ENCODE measurements around the gene AMIGO3.
A peak's percentile ranks its signal among the peaks of the same experiment; 100 is the strongest.

The AMIGO3 gene

DNA sequence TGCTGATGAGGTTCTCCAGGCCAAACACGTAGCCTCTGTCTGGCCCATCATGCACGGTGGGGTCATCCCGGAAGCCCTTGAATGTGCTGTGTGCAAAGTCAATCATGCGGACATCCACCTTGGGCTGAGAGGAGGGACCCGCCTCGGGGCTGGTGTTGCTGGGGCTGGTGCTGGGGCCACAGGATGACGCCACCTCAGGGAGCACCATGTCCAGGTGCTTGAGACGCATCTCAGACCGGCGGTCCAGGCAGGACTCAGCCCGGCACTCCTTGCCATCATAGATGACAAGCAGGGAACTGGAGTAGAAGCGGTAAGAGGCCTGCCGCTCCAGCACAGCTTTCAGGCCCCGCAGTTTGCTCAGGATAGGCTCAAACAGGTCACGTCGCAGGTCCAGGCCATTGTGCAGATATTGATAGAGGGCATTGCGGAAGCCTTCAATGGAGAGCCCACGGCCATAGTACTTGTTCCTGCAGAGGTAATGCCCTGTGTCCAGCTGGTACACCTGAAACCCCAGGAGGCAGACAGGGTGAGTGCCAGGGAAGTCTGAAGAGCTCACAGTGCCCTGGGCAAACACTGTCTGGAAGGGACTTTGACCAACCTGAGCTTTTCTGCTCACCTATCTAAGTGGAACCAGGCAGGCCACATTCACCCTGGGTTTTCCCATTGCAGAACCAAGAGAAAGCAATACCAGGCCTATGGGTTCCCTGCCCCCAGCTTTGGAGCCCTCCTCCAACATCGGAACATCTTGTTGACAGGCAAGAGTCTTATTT is 7.9 kb upstream of the AMIGO3 start:
- TF ChIP-seq, protein P1, sequence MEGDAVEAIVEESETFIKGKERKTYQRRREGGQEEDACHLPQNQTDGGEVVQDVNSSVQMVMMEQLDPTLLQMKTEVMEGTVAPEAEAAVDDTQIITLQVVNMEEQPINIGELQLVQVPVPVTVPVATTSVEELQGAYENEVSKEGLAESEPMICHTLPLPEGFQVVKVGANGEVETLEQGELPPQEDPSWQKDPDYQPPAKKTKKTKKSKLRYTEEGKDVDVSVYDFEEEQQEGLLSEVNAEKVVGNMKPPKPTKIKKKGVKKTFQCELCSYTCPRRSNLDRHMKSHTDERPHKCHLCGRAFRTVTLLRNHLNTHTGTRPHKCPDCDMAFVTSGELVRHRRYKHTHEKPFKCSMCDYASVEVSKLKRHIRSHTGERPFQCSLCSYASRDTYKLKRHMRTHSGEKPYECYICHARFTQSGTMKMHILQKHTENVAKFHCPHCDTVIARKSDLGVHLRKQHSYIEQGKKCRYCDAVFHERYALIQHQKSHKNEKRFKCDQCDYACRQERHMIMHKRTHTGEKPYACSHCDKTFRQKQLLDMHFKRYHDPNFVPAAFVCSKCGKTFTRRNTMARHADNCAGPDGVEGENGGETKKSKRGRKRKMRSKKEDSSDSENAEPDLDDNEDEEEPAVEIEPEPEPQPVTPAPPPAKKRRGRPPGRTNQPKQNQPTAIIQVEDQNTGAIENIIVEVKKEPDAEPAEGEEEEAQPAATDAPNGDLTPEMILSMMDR (IDR thresholded peaks at IDR 0.05; ENCODE audit: control insufficient read depth, insufficient read depth, low read depth, low read length, missing control alignments) = no peak
- H3K4me3 ChIP-seq (ENCODE audit: control insufficient read depth, low read depth, low read length) = no peak overlapping the region
- DNase-seq (ENCODE audit: low read depth) = no peak

DNA sequence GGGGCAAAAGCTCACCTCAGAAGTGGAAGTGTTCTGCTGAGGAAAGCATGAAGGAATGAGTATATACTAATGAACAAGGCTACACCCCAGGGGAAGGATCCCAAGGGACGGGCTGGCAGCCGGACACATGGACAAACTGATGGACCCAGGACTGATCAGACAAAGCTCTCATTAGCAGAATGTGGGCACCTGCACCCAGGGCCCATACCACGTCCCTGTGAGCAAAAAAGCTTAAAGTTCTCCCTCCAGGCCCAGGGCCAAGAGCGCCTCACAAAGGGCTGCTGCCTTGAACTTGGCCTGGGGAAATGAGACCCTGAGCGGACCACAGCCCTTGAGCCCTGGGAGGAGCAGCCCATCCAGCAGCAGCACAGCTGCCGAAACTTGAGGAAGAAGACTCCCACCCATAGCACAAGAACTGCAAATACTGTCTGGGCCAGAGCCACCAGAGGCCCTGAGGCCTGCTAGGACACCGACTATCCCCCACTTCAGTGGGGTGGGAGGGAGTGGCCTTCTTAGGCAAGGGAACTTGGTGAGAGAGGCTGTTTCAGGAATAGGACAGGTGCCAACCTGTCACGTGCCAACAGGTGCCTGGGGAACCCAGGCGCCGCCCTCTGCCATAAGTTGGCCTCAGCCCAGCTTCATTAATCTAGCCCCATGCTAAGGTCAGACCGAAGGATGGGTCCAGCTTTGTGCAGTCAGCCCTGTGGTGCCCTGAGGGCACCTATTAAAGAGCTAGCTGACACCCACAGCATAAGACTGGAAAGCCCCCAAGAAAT is 6.6 kb upstream of the AMIGO3 start:
- H3K4me3 ChIP-seq (ENCODE audit: control insufficient read depth, low read depth, low read length) = no peak overlapping the region
- TF ChIP-seq, protein P1 (IDR thresholded peaks at IDR 0.05; ENCODE audit: control insufficient read depth, insufficient read depth, low read depth, low read length, missing control alignments) = no peak
- no peak for DNase-seq (ENCODE audit: low read depth)

DNA sequence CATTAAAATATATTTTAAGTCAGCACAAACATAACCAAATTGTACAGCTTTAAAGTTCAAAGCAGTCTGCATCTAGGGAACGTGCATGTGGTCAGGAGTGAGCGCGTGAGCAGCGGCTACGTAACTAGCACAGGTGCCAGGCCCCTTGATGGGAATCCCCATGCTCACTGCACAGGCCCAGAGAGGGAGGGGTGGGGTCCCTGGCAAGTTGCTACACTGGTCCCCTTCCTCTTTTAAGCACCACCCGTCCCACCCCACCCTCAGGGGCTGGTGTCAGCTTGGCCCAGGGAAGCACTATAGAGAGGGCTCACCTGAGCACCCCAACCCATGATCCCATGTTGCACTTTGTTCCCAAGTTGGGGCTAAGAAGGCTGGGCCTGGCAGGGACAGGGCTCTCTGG is 5.1 kb upstream of the AMIGO3 start:
- H3K4me3 ChIP-seq (ENCODE audit: control insufficient read depth, low read depth, low read length) = peak overlapping the region; percentile 65
- TF ChIP-seq, protein P1 (IDR thresholded peaks at IDR 0.05; ENCODE audit: control insufficient read depth, insufficient read depth, low read depth, low read length, missing control alignments) = no peak
- no peak for DNase-seq (ENCODE audit: low read depth)

DNA sequence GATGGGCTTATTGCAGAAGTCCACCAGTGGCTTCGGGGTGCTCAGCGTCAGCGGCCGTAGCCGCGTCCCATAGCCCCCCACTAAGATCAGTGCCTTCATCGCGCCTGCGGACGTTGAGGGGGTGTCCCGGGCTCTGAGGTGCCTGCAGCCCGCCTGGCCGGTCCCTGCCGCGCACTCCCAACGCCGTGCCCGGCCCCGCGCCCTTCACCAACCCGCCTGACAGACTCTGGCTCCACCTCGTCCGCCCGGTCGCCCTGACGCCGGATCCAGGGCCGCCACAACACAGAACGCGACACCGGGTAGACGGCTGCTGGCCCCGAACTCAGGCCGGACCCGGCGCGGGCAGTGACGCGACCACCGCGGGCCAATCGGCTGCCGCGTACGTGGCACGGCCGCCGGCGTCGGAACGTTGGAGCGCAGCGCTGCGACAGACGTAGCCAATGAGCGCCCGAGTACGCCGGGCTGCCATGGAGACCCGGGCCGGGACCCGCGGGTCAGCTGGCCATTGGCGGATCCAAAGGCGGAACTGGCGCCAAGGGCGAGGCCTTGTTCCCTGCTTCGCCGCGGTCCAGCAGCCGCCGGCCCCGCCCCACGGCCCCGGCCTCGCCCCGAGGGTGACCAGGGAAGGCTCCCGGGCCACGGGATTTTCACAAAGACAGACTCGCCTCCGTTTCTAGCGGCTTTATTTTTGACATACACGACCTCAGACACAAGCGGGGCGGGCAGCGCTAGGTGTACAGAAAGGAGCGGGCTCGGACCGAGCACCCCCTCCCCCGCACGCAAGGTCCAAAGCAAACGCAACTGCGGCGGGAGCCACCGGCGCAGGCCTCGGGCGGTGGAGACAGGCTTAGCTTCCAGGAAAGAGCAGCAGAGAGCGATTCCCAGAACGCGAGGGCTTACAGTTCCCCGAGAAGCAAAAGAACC is 4.4 kb upstream of the AMIGO3 start, which contains the start of gene GMPPB:
GMPPB (minus strand) TSS at position 324 of the 924 bp plus-strand sequence; CDS start at position 99, 225 bp downstream.
- peak within 1 kb of the TSS; percentile 73 for H3K4me3 ChIP-seq (ENCODE audit: control insufficient read depth, low read depth, low read length)
- DNase-seq (ENCODE audit: low read depth) = peak; percentile 84
- TF ChIP-seq, protein P1 (IDR thresholded peaks at IDR 0.05; ENCODE audit: control insufficient read depth, insufficient read depth, low read depth, low read length, missing control alignments) = no peak

DNA sequence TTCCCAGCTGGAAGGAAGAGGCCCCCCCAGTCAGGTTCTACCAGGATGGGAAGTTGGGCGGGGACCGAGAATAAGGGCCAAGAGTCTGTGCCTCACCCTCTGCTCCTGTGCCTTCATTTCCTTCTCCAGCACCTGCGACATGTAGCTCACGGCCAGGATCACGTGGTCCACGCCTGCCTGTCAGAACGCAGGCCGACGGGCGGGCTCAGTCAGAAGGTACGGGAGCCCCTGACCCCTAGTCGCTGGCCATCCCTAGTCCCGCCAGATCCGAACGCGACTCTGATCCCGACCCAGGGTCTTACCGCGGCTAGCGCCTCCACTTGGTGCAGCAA is 3.8 kb upstream of the AMIGO3 start:
- no peak for DNase-seq (ENCODE audit: low read depth)
- H3K4me3 ChIP-seq (ENCODE audit: control insufficient read depth, low read depth, low read length) = peak overlapping the region; percentile 73
- TF ChIP-seq, protein P1 (IDR thresholded peaks at IDR 0.05; ENCODE audit: control insufficient read depth, insufficient read depth, low read depth, low read length, missing control alignments) = no peak

DNA sequence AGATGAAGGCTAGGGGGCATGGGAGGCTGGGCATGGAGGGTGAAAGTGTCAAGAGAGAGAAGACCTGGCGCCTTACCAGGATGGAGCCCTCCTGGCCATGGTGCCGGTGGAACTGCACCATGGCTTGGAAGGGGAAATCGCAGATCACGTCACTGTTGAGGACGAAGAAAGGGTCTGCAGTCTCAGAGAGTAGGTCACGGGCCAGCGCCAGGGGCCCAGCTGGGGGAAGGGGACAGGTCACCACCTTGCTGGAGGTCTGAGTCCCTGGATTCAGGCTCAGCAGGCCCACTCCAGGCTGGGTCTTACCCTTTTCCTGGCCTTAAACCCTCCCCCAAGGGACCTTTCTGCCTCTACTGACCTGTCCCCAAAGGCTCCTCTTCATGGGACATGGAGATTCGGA is 3.4 kb upstream of the AMIGO3 start:
- TF ChIP-seq, protein P1 (IDR thresholded peaks at IDR 0.05; ENCODE audit: control insufficient read depth, insufficient read depth, low read depth, low read length, missing control alignments) = no peak
- DNase-seq (ENCODE audit: low read depth) = no peak
- H3K4me3 ChIP-seq (ENCODE audit: control insufficient read depth, low read depth, low read length) = peak overlapping the region; percentile 73
